Stomach (tissue), 9 donors: ENCODE measurements around the gene OTX1. TPM values are rescaled to one million over a fixed set of nuclear protein-coding genes. Genes with fewer than 3 reads are reported as not detected.
A peak's percentile ranks its signal among the peaks of the same experiment; 100 is the strongest.
"Not testable (repeated sequence)": the region's sequence is repeated elsewhere in the genome, so short reads cannot be mapped to it uniquely, and the experiment has no call there.

ENCODE experiments used
- DNase-seq, 2 donors: peaks; one replicate each; pipeline versions ENCODE4 v3.0.0 to v3.0.0-alpha.2; 2013 to 2019
- H3K27ac ChIP-seq, 5 donors: fragments of 200-600 bp in 4 of 5; sonication (generic) in 4 of 5; one replicate each; pipeline ENCODE4 v1.5.1; 2013 to 2019; ENCODE audit warnings: mild to moderate bottlenecking in 1 of 5, moderate library complexity in 1 of 5
- H3K27me3 ChIP-seq, 3 donors: fragments of 200-600 bp; sonication (generic); one replicate each; pipeline ENCODE4 v1.5.1; 2017 to 2019; ENCODE audit warnings: mixed run types in 1 of 3
- H3K36me3 ChIP-seq, 4 donors: fragments of 200-600 bp; sonication (generic); 1 replicate in 3 of 4; 2 replicates in 1 of 4; pipeline ENCODE4 v1.5.1; 2016 to 2019
- H3K4me1 ChIP-seq, 4 donors: fragments of 200-600 bp; sonication (generic); one replicate each; pipeline ENCODE4 v1.5.1; 2016 to 2019
- H3K4me3 ChIP-seq, 4 donors: fragments of 200-600 bp; sonication (generic) in 3 of 4; one replicate each; pipeline ENCODE4 v1.5.1; 2016 to 2019; ENCODE audit warnings: mild to moderate bottlenecking in 1 of 4
- H3K9me3 ChIP-seq, 4 donors: fragments of 200-600 bp; sonication (generic); one replicate each; pipeline ENCODE4 v1.5.1; 2016 to 2019
- EP300 ChIP-seq: sonication (generic); formaldehyde crosslinking; IDR thresholded peaks from one replicate; pipeline ENCODE4 v1.6.1; 2017; ENCODE audit warnings: antibody characterized with exemption
- POLR2A ChIP-seq, 4 donors: fragments of 450-650 bp; IDR thresholded peaks; one replicate each; pipeline ENCODE4 v1.6.1; 2016; ENCODE audit warnings: antibody characterized with exemption in 4 of 4, control low read depth in 2 of 4, mild to moderate bottlenecking in 1 of 4, moderate library complexity in 1 of 4
- POLR2AphosphoS5 ChIP-seq, 3 donors: sonication (generic); formaldehyde crosslinking; IDR thresholded peaks; one replicate each; pipeline ENCODE4 v1.6.1; 2016; ENCODE audit warnings: antibody characterized with exemption in 3 of 3
- WGBS, 5 donors: extraction: QIAGEN DNeasy Blood & Tissue Kit in 3 of 5; methylation state at CpG; one replicate each; pipeline versions ENCODE4 v1.1.5 to v1.1.7; 2013 to 2018; 5-methylcytosine and 5-hydroxymethylcytosine counted together
- intact Hi-C: fragments of 100-400 bp; cut with DNase I; formaldehyde crosslinking; loops from one replicate; pipeline ENCODE4 v1.15.1; 2023; ENCODE audit warnings: low total_unique reads
- polyA plus RNA-seq, 3 donors: library from polyadenylated mRNA; stranded (reverse); fragments of 200-250 nt; gene quantifications; one replicate each; pipeline ENCODE4 v1.2.3, GENCODE V29; 2013
- total RNA-seq, 5 donors: library from RNA; depleted of rRNA; stranded (reverse); fragments of >200 nt; gene quantifications; one replicate each; pipeline versions ENCODE4 v1.1.0 to v1.2.3, GENCODE V29; 2014 to 2016
- TF ChIP-seq, protein P1 (sequence below), 7 experiments: fragments of 450-650 bp in 4 of 7; fragments of 200-600 bp in 3 of 7; sonication (generic) in 3 of 7; IDR thresholded peaks; one replicate each; pipeline ENCODE4 v1.5.1; 2016 to 2019; ENCODE audit warnings: antibody characterized with exemption in 7 of 7, control low read depth in 2 of 7, mild to moderate bottlenecking in 1 of 7
- donor health status: healthy with polysubstance abuse.
- donor health status: Bipolar disorder and iron deficiency.
- donor health status: healthy.

Gene OTX1
- total and polyA plus RNA-seq, 8 donors: 0.10 to 0.25 TPM; not detected in 6

- Histone ChIP-seq H3K4me1 (no peaks in the 10 kb centered on the region), H3K27ac (no peak overlapping the region), H3K4me3 (no peak overlapping the region), H3K27me3 (no peaks in the 10 kb centered on the region), H3K9me3 (no peaks in the 10 kb centered on the region), H3K36me3 (peaks cover 3 to 44% (median 29%) of the 10 kb centered on the region in 4 donors)
- TF ChIP-seq, protein P1, sequence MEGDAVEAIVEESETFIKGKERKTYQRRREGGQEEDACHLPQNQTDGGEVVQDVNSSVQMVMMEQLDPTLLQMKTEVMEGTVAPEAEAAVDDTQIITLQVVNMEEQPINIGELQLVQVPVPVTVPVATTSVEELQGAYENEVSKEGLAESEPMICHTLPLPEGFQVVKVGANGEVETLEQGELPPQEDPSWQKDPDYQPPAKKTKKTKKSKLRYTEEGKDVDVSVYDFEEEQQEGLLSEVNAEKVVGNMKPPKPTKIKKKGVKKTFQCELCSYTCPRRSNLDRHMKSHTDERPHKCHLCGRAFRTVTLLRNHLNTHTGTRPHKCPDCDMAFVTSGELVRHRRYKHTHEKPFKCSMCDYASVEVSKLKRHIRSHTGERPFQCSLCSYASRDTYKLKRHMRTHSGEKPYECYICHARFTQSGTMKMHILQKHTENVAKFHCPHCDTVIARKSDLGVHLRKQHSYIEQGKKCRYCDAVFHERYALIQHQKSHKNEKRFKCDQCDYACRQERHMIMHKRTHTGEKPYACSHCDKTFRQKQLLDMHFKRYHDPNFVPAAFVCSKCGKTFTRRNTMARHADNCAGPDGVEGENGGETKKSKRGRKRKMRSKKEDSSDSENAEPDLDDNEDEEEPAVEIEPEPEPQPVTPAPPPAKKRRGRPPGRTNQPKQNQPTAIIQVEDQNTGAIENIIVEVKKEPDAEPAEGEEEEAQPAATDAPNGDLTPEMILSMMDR (IDR thresholded peaks at IDR 0.05): no peak
- TF ChIP-seq POLR2A (IDR thresholded peaks at IDR 0.05) (no peak), POLR2AphosphoS5 (IDR thresholded peaks at IDR 0.05) (no peak), EP300 (no peak)
- WGBS, 5 donors: 88 to 93% (median 90%) methylated on average over 2 of the region's 2 CpGs
- DNase-seq: no peak
- intact Hi-C loops: no loop called here
These were observed 32.2 kb upstream of the OTX1 start for GRCh38 chr2:63018439-63018838.

DNA sequence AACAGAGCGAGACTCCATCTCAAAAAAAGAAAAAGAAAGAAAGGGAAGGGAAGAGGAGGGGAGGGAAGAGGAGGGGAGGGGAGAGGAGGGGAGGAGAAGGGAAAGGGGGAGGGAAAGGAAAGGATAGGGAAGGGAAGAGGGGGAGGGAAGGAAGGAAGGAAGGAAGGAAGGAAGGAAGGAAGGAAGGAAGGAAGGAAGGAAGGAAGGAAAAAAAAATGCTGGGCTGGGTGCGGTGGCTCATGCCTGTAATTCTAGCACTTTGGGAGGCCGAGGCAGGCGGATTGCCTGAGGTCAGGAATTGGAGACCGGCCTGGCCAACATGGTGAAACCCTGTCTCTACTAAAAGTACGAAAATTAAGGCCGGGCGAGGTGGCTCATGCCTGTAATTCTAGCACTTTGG lies 30.9 kb upstream of the OTX1 start:
- intact Hi-C loops, H3K4me1 ChIP-seq, H3K4me3 ChIP-seq, H3K27me3 ChIP-seq, DNase-seq, H3K27ac ChIP-seq, H3K9me3 ChIP-seq: not testable (repeated sequence)
- 93 to 98% (median 97%) methylated on average over 8 of the region's 8 CpGs for WGBS, 5 donors
- H3K36me3 ChIP-seq: peaks cover 3 to 40% (median 21%) of the 10 kb centered on the region in 4 donors

DNA sequence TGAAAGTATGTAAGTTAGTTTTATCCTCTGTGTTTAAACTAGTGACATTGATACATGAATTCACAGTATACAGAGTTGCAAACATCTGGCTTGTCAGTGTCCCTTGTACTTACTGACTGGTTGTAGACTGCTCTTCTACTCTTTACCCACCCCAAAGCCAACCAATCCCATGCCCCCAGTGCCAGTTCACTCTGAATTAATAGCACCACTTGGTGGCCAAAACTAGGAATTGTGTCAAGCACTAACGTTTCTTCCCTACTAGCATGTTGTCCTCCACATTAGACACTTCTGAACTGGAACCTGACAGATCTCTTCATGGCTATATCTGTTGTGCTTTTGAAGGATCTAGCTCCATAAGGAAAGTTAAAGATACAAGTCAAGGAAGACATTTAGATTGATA lies 27.2 kb upstream of the OTX1 start:
- no peaks in the 10 kb centered on the region for H3K4me1 ChIP-seq
- WGBS, 5 donors: 0 to 20% (median 2%) methylated on average over 1 of the region's 1 CpG

GRCh38 chr2:63027220-63027619 lies 23.4 kb upstream of the OTX1 start:
- Histone ChIP-seq H3K4me1 (no peaks in the 10 kb centered on the region), H3K27me3 (no peaks in the 10 kb centered on the region), H3K9me3 (no peaks in the 10 kb centered on the region), H3K4me3 (no peak overlapping the region), H3K27ac (no peak overlapping the region), H3K36me3 (peaks cover 0 to 32% (median 7%) of the 10 kb centered on the region in 4 donors)
- TF ChIP-seq, protein P1 (IDR thresholded peaks at IDR 0.05): no peak
- TF ChIP-seq EP300: no peak
- no peak for TF ChIP-seq POLR2A (IDR thresholded peaks at IDR 0.05)
- no peak for TF ChIP-seq POLR2AphosphoS5 (IDR thresholded peaks at IDR 0.05)
- 92 to 97% (median 92%) methylated on average over 2 of the region's 2 CpGs for WGBS, 5 donors
- no peak for DNase-seq
- intact Hi-C loops: no loop called here

More for the DNA sequence above, 27.2 kb upstream of the OTX1 start:
- Histone ChIP-seq H3K27ac (no peak overlapping the region), H3K36me3 (peaks cover 0 to 30% (median 12%) of the 10 kb centered on the region in 4 donors), H3K4me3 (no peak overlapping the region), H3K27me3 (no peaks in the 10 kb centered on the region), H3K9me3 (no peaks in the 10 kb centered on the region)
- DNase-seq: peak in 1 of 2 donors; percentile 19
- TF ChIP-seq EP300: no peak
- TF ChIP-seq, protein P1 (IDR thresholded peaks at IDR 0.05): peak in 2 of 7 experiments; percentile 18 to 19
- intact Hi-C loops: no loop called here

- WGBS, 5 donors: 92 to 97% (median 94%) methylated on average over 1 of the region's 1 CpG
- Histone ChIP-seq H3K4me3 (no peak overlapping the region), H3K27ac (no peak overlapping the region), H3K9me3 (no peaks in the 10 kb centered on the region), H3K36me3 (peaks cover 0 to 24% (median 2%) of the 10 kb centered on the region in 4 donors), H3K27me3 (no peaks in the 10 kb centered on the region), H3K4me1 (no peaks in the 10 kb centered on the region)
- TF ChIP-seq EP300: no peak
- TF ChIP-seq, protein P1 (IDR thresholded peaks at IDR 0.05): no peak
- no peak for TF ChIP-seq POLR2AphosphoS5 (IDR thresholded peaks at IDR 0.05)
- no peak for TF ChIP-seq POLR2A (IDR thresholded peaks at IDR 0.05)
- intact Hi-C loops: no loop called here
- no peak for DNase-seq
These were observed 21.6 kb upstream of the OTX1 start for GRCh38 chr2:63029058-63029457.
